Left renal pelvis (tissue), 4 donors: ENCODE measurements around the gene JAML. TPM values are rescaled to one million over a fixed set of nuclear protein-coding genes. Genes with fewer than 3 reads are reported as not detected.
"Not testable (repeated sequence)": the region's sequence is repeated elsewhere in the genome, so short reads cannot be mapped to it uniquely, and the experiment has no call there.

Experiments used
- DNase-seq, 4 donors: peaks; one replicate each; pipeline ENCODE4 v3.0.0-alpha.2; 2013; ENCODE audit warnings: low read depth in 4 of 4, low spot score in 3 of 4
- polyA plus RNA-seq, 4 donors: library from polyadenylated mRNA; unstranded; fragments of 120-200 nt; gene quantifications; one replicate each; pipeline ENCODE4 v1.2.1, GENCODE V29; 2013; ENCODE audit not compliant: insufficient read length in 4 of 4

Gene JAML
- polyA plus RNA-seq, 4 donors: 2.1 to 3.1 (median 2.5) TPM

- DNase-seq: no peak
These were observed 25.7 kb downstream of the JAML start for GRCh38 chr11:118199135-118199534.

GRCh38 chr11:118198370-118198769, 26.4 kb downstream of the JAML start:
- DNase-seq: no peak

GRCh38 chr11:118194835-118195627, 29.8 kb downstream of the JAML start:
- DNase-seq: no peak

GRCh38 chr11:118193910-118194566, 30.8 kb downstream of the JAML start:
- no peak for DNase-seq

- not testable (repeated sequence) for DNase-seq
These were observed 32.0 kb downstream of the JAML start for GRCh38 chr11:118192817-118193216.

- not testable (repeated sequence) for DNase-seq
These were observed 33.8 kb downstream of the JAML start for GRCh38 chr11:118190942-118191506.

GRCh38 chr11:118186346-118187107, 38.3 kb downstream of the JAML start:
- DNase-seq: no peak

GRCh38 chr11:118184784-118185579, 39.8 kb downstream of the JAML start:
- no peak for DNase-seq

- not testable (repeated sequence) for DNase-seq
These were observed 41.1 kb downstream of the JAML start for GRCh38 chr11:118183691-118184090.

- DNase-seq: peak in 1 of 4 donors; percentile 64
These were observed 44.5 kb downstream of the JAML start for GRCh38 chr11:118180300-118180703.

GRCh38 chr11:118176778-118177134, 48.1 kb downstream of the JAML start:
- no peak for DNase-seq

- no peak for DNase-seq
These were observed 48.6 kb downstream of the JAML start, which contains the start of gene SCN2B for GRCh38 chr11:118175993-118176777. SCN2B (minus strand) TSS chr11:118176639; CDS start chr11:118176431, 208 bp downstream.

- peak in 1 of 4 donors; percentile 47 for DNase-seq
These were observed 49.5 kb downstream of the JAML start for GRCh38 chr11:118175031-118175992.

GRCh38 chr11:118174006-118174567, 50.7 kb downstream of the JAML start:
- no peak for DNase-seq

GRCh38 chr11:118172356-118172755, 52.5 kb downstream of the JAML start:
- DNase-seq: no peak

GRCh38 chr11:118171269-118172062, 53.3 kb downstream of the JAML start:
- DNase-seq: peak in 1 of 4 donors; percentile 61

GRCh38 chr11:118170882-118171268, 53.9 kb downstream of the JAML start:
- no peak for DNase-seq
